Fibroblast of lung (primary cell): ENCODE results near the gene FAM111A. TPM values are rescaled to one million over a fixed set of nuclear protein-coding genes. Genes with fewer than 3 reads are reported as not detected.

ENCODE experiments used
- DNase-seq, 2 donors: peaks; one replicate each; pipeline versions ENCODE4 v3.0.0 to v3.0.0-alpha.2; 2010; ENCODE audit warnings: low read depth in 2 of 2
- H2AFZ ChIP-seq: 2 replicates; pipeline ENCODE4 v1.5.1; 2012; ENCODE audit warnings: low read length, control low read depth, inconsistent platforms
- H3K27ac ChIP-seq: 2 replicates; pipeline ENCODE4 v1.5.1; 2011; ENCODE audit warnings: low read length, control low read depth; ENCODE audit not compliant: insufficient read depth
- H3K27me3 ChIP-seq: 2 replicates; pipeline ENCODE4 v1.5.1; 2011; ENCODE audit warnings: mild to moderate bottlenecking, low read length; ENCODE audit not compliant: control insufficient read depth, insufficient read depth
- H3K36me3 ChIP-seq: 2 replicates; pipeline ENCODE4 v1.5.1; 2011; ENCODE audit warnings: low read length; ENCODE audit not compliant: control insufficient read depth, insufficient read depth
- H3K4me1 ChIP-seq: 2 replicates; pipeline ENCODE4 v1.5.1; 2011; ENCODE audit warnings: low read length; ENCODE audit not compliant: control insufficient read depth, insufficient read depth; ENCODE audit errors: extremely low read depth
- H3K4me2 ChIP-seq: 2 replicates; pipeline ENCODE4 v1.5.1; 2011; ENCODE audit warnings: low read length, control low read depth; ENCODE audit not compliant: insufficient read depth; ENCODE audit errors: extremely low read depth
- H3K4me3 ChIP-seq, 4 experiments: fragments of 200-600 bp in 1 of 4; sonication (generic) in 1 of 4; replicated peaks in 1 of 4; 2 replicates each; pipeline ENCODE4 v1.5.1; 2011 to 2016; ENCODE audit warnings: low read length in 4 of 4, low read depth in 3 of 4, mild to moderate bottlenecking in 3 of 4, control low read depth in 2 of 4, inconsistent platforms in 1 of 4, mixed read lengths in 1 of 4; ENCODE audit not compliant: insufficient read depth in 1 of 4; ENCODE audit errors: control extremely low read depth in 1 of 4
- H3K79me2 ChIP-seq: 2 replicates; pipeline ENCODE4 v1.5.1; 2012; ENCODE audit warnings: mild to moderate bottlenecking, low read length, inconsistent platforms; ENCODE audit not compliant: control insufficient read depth, insufficient read depth
- H3K9ac ChIP-seq: 2 replicates; pipeline ENCODE4 v1.5.1; 2011; ENCODE audit warnings: mild to moderate bottlenecking, low read length, control low read depth; ENCODE audit not compliant: insufficient read depth
- H3K9me3 ChIP-seq: 2 replicates; pipeline ENCODE4 v1.5.1; 2012; ENCODE audit warnings: low read depth, low read length; ENCODE audit not compliant: control insufficient read depth, insufficient read depth
- H4K20me1 ChIP-seq: 2 replicates; pipeline ENCODE4 v1.5.1; 2011; ENCODE audit warnings: low read length; ENCODE audit not compliant: control insufficient read depth, insufficient read depth; ENCODE audit errors: extremely low read depth
- EZH2 ChIP-seq: IDR thresholded peaks from 2 replicates; pipeline ENCODE4 v1.5.1; 2012; ENCODE audit warnings: low read length, control low read depth, mild to moderate bottlenecking; ENCODE audit errors: missing control alignments
- polyA plus RNA-seq, 2 donors: library from polyadenylated mRNA; depleted of rRNA in 1 of 2; stranded (reverse) in 1 of 2; unstranded in 1 of 2; fragments of >200 nt; gene quantifications; 2 replicates each; pipeline ENCODE4 v1.2.1, GENCODE V29; 2011 to 2012; ENCODE audit warnings: missing spikeins in 1 of 2
- total RNA-seq: library from RNA; depleted of rRNA; stranded (reverse); fragments of >200 nt; gene quantifications from 2 replicates; pipeline ENCODE4 v1.2.1, GENCODE V29; 2014
- TF ChIP-seq, protein P1 (sequence below), 2 donors: IDR thresholded peaks in 1 of 2; conservative IDR thresholded peaks in 1 of 2; 1 replicate in 1 of 2; 2 replicates in 1 of 2; pipeline ENCODE4 v1.5.1; 2011 to 2012; ENCODE audit warnings: low read length in 2 of 2, control low read depth in 1 of 2, inconsistent platforms in 1 of 2, low read depth in 1 of 2, mild to moderate bottlenecking in 1 of 2

The FAM111A gene
- total and polyA plus RNA-seq, 2 donors (not counting 1 experiment from before 2014, with no cell fraction given) = 27.1 to 42.3 TPM

DNA sequence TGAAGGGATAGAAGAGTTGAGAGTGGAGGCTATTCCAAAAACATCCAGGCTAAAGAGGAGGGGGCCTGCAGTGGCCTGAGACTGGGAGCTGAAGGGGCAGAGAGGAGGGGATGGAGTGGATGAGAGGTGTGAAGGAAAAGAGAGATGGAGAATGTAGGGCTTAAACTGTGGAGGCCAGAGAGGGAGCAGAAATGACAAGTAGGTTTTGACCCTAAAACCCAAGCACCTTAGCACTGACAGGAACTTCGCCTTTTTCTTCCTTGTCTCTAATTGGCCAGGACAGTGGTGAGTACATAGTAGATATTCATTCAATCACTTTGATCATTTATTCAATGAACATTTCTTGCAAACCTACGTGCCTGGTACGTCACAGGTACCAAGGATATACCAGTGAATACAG is 28.3 kb upstream of the FAM111A start:
- Histone ChIP-seq H3K79me2 (no peaks in the 10 kb centered on the region), H3K27me3 (no peaks in the 10 kb centered on the region), H3K4me2 (no peak overlapping the region), H3K4me3 (no peak overlapping the region), H3K4me1 (peaks cover 3% of the 10 kb centered on the region), H3K9me3 (no peaks in the 10 kb centered on the region), H3K9ac (no peak overlapping the region), H4K20me1 (no peaks in the 10 kb centered on the region), H2AFZ (no peak overlapping the region), H3K36me3 (no peaks in the 10 kb centered on the region), H3K27ac (no peak overlapping the region)
- no peak for DNase-seq
- TF ChIP-seq EZH2 = no peak
- TF ChIP-seq, protein P1, sequence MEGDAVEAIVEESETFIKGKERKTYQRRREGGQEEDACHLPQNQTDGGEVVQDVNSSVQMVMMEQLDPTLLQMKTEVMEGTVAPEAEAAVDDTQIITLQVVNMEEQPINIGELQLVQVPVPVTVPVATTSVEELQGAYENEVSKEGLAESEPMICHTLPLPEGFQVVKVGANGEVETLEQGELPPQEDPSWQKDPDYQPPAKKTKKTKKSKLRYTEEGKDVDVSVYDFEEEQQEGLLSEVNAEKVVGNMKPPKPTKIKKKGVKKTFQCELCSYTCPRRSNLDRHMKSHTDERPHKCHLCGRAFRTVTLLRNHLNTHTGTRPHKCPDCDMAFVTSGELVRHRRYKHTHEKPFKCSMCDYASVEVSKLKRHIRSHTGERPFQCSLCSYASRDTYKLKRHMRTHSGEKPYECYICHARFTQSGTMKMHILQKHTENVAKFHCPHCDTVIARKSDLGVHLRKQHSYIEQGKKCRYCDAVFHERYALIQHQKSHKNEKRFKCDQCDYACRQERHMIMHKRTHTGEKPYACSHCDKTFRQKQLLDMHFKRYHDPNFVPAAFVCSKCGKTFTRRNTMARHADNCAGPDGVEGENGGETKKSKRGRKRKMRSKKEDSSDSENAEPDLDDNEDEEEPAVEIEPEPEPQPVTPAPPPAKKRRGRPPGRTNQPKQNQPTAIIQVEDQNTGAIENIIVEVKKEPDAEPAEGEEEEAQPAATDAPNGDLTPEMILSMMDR (conservative IDR thresholded peaks at IDR 0.05 in 1 of 2, IDR thresholded peaks at IDR 0.05 in 1 of 2; ENCODE audit: low read depth in 1 of 2, low read length in 2 of 2) = no peak

DNA sequence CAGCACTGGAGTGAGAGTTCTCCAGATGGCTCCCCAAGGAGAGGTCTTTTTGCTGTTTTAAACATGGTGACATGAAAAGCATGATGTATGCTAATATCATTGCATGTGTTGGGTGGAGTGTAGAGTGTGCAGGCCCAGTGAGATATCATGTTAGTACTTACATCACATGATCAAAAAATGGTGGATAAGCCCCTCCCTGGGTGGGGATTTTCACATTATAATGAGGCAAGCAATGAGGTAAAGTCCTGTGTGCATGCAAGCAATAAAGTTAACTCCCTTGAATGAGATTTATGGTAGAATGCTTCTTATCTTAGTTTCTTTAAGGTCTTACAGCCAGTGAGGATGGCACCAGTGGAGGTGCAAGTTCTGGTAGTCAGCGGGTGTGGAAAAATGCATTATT is 27.1 kb upstream of the FAM111A start:
- Histone ChIP-seq H3K9ac (no peak overlapping the region), H3K27me3 (no peaks in the 10 kb centered on the region), H3K4me2 (no peak overlapping the region), H3K27ac (no peak overlapping the region), H2AFZ (no peak overlapping the region), H3K36me3 (no peaks in the 10 kb centered on the region), H3K4me1 (peaks cover 3% of the 10 kb centered on the region), H3K9me3 (no peaks in the 10 kb centered on the region), H4K20me1 (no peaks in the 10 kb centered on the region), H3K4me3 (no peak overlapping the region), H3K79me2 (no peaks in the 10 kb centered on the region)
- no peak for TF ChIP-seq EZH2
- TF ChIP-seq, protein P1 (conservative IDR thresholded peaks at IDR 0.05 in 1 of 2, IDR thresholded peaks at IDR 0.05 in 1 of 2; ENCODE audit: low read depth in 1 of 2, low read length in 2 of 2) = no peak
- no peak for DNase-seq

DNA sequence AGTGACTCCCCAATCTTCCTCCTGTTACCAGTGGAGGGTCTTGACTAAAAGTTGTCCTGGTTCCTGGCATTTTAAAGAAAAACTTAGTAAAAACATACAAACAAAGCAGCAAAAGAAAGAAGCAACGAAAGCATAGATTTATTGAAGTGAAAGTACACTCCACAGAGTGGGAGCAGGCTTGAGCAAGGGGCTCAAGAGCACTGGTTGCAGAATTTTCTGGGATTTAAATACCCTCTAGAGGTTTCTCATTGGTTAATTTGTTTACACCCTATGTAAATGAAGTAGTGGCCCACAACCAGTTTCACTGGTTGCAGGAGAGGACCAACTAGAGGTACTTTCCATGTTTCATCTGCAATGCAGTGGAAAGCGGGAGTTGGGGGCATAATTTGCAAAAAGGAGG is 24.9 kb upstream of the FAM111A start:
- TF ChIP-seq, protein P1 (conservative IDR thresholded peaks at IDR 0.05 in 1 of 2, IDR thresholded peaks at IDR 0.05 in 1 of 2; ENCODE audit: low read depth in 1 of 2, low read length in 2 of 2) = no peak
- no peak for TF ChIP-seq EZH2
- Histone ChIP-seq H3K4me1 (no peaks in the 10 kb centered on the region), H3K79me2 (no peaks in the 10 kb centered on the region), H3K9me3 (no peaks in the 10 kb centered on the region), H4K20me1 (no peaks in the 10 kb centered on the region), H2AFZ (no peak overlapping the region), H3K9ac (no peak overlapping the region), H3K36me3 (no peaks in the 10 kb centered on the region), H3K4me2 (no peak overlapping the region), H3K27ac (no peak overlapping the region), H3K4me3 (no peak overlapping the region), H3K27me3 (no peaks in the 10 kb centered on the region)
- DNase-seq = no peak
